Stomach smooth muscle (tissue), 2 donors: Measurements from ENCODE around the gene PTGR2.
"Not testable (repeated sequence)": the region's sequence is repeated elsewhere in the genome, so short reads cannot be mapped to it uniquely, and the experiment has no call there.

Experiments
- H3K27ac ChIP-seq: one replicate; pipeline ENCODE4 v1.7.0; 2013; ENCODE audit warnings: mild to moderate bottlenecking, low read length, inconsistent platforms
- H3K27me3 ChIP-seq, 2 donors: one replicate each; pipeline ENCODE4 v1.7.0; 2013; ENCODE audit warnings: low read length in 2 of 2; ENCODE audit not compliant: insufficient read depth in 2 of 2, control insufficient read depth in 1 of 2
- H3K36me3 ChIP-seq, 2 donors: one replicate each; pipeline ENCODE4 v1.7.0; 2013; ENCODE audit warnings: low read length in 2 of 2; ENCODE audit not compliant: control insufficient read depth in 2 of 2, insufficient read depth in 2 of 2
- H3K4me1 ChIP-seq: one replicate; pipeline ENCODE4 v1.7.0; 2013; ENCODE audit warnings: low read length; ENCODE audit not compliant: control insufficient read depth, insufficient read depth
- H3K4me3 ChIP-seq, 2 donors: one replicate each; pipeline ENCODE4 v1.7.0; 2013; ENCODE audit warnings: low read length in 2 of 2
- H3K9ac ChIP-seq, 2 donors: one replicate each; pipeline ENCODE4 v1.7.0; 2013; ENCODE audit warnings: low read length in 2 of 2, mild to moderate bottlenecking in 1 of 2
- H3K9me3 ChIP-seq, 2 donors: one replicate each; pipeline ENCODE4 v1.7.0; 2013; ENCODE audit warnings: low read length in 2 of 2; ENCODE audit not compliant: control insufficient read depth in 2 of 2
- donor health status: healthy.
- donor health status: Pancreatic carcinoma.

Gene PTGR2

DNA sequence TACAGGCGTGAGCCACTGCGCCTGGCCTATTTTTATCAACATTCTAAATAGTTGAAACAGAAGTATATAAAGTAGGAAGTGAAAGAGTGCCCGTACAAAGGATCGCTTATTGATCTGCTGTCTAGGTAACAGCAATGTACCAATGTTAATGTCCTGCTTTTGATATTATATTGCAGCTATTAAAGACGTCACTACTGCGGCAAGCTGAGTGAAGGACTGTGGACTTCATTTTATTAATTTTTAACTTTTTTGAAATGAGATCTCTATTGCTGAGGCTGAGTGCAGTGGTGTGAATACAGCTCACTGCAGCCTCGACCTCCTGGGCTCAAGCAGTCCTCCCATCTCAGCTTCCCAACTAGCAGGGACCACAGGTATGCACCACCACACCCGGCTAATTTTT is 10.8 kb downstream of the PTGR2 start:
- Histone ChIP-seq H3K27ac (no peak overlapping the region), H3K9ac (no peak overlapping the region), H3K4me1 (no peaks in the 10 kb centered on the region), H3K27me3 (no peaks in the 10 kb centered on the region), H3K36me3 (peaks cover 6 to 15% of the 10 kb centered on the region in 2 donors), H3K9me3 (no peaks in the 10 kb centered on the region), H3K4me3 (no peak overlapping the region)

DNA sequence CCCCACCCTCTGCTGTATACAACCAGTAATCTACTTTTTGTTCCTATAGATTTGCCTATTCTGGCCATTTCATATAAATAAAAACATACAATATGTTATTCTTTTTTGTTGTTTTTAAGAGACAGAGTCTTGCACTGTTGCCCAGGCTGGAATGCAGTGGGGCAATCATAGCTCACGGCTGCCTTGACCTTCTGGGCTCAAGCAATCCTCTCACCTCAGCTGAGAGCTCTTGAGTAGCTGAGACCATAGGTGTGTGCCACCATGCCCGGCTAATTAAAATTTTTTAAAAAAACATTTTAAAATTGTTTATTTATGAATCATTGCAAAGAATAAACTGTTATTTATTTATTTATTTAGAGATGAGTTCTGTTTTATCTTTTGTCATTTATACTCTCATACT is 11.6 kb downstream of the PTGR2 start:
- H3K4me1 ChIP-seq = no peaks in the 10 kb centered on the region
- no peak overlapping the region for H3K27ac ChIP-seq
- H3K9ac ChIP-seq = no peak overlapping the region
- no peaks in the 10 kb centered on the region for H3K27me3 ChIP-seq
- peaks cover 6 to 15% of the 10 kb centered on the region in 2 donors for H3K36me3 ChIP-seq
- no peaks in the 10 kb centered on the region for H3K9me3 ChIP-seq
- H3K4me3 ChIP-seq = no peak overlapping the region

DNA sequence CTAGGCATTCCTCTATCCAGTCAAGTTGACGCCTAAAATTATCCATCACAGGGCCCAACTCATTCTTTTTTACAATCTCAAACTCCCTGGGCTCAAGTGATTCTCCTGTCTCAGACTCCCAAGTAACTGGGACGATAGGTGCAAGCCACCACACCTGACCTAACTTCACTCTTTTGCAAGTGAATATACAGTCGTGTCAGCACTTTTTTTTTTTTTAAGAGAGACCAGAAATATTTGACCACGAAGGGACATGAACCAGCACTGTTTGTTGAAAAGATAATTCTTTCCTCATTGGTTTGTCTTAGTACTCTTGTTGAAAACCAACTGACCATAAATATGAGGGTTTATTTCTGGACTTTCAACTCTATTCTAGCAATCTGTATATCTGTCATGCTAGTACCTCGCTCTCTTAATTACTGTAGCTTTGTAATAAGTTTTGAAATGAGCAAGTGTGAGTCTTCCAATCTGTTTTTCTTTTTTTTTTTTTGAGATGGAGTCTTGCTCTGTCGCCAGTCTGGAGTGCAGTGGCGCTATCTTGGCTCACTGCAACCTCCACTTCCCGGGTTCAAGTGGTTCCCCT is 14.0 kb downstream of the PTGR2 start:
- no peaks in the 10 kb centered on the region for H3K4me1 ChIP-seq
- no peak overlapping the region for H3K9ac ChIP-seq
- no peak overlapping the region for H3K4me3 ChIP-seq
- no peaks in the 10 kb centered on the region for H3K27me3 ChIP-seq
- H3K36me3 ChIP-seq = peaks cover 6 to 15% of the 10 kb centered on the region in 2 donors
- no peak overlapping the region for H3K27ac ChIP-seq
- no peaks in the 10 kb centered on the region for H3K9me3 ChIP-seq

GRCh38 chr14:73869754-73870153 is 18.1 kb downstream of the PTGR2 start:
- H3K4me1 ChIP-seq, H3K27ac ChIP-seq, H3K36me3 ChIP-seq, H3K9me3 ChIP-seq, H3K9ac ChIP-seq, H3K27me3 ChIP-seq, H3K4me3 ChIP-seq: not testable (repeated sequence)

GRCh38 chr14:73870525-73871235 is 19.0 kb downstream of the PTGR2 start:
- Histone ChIP-seq H3K9me3 (no peaks in the 10 kb centered on the region), H3K4me1 (no peaks in the 10 kb centered on the region), H3K9ac (no peak overlapping the region), H3K27ac (no peak overlapping the region), H3K27me3 (no peaks in the 10 kb centered on the region), H3K4me3 (no peak overlapping the region), H3K36me3 (no peaks in the 10 kb centered on the region)

GRCh38 chr14:73873660-73874059 is 22.0 kb downstream of the PTGR2 start:
- Histone ChIP-seq H3K4me3 (no peak overlapping the region), H3K27me3 (no peaks in the 10 kb centered on the region), H3K27ac (no peak overlapping the region), H3K9me3 (no peaks in the 10 kb centered on the region), H3K9ac (no peak overlapping the region), H3K4me1 (no peaks in the 10 kb centered on the region), H3K36me3 (no peaks in the 10 kb centered on the region)

DNA sequence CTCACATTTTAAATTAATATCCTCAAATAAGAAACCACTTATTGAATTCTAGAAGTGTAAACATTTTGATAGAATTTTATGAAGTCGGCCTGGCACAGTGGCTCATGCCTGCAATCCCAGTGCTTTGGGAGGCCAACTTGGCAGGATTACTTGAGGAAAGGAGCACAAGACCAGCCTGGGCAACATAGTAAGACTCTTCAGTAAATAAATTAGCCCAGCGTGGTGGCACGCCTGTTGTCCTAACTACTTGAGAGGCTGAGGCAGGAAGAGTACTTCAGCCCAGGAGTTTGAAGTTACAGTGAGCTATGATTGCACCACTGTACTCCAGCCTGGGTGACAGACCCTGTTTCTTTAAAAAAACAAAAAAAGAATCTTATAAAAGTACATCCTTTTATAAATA is 26.2 kb downstream of the PTGR2 start:
- no peak overlapping the region for H3K4me3 ChIP-seq
- H3K4me1 ChIP-seq = no peaks in the 10 kb centered on the region
- no peaks in the 10 kb centered on the region for H3K9me3 ChIP-seq
- no peak overlapping the region for H3K27ac ChIP-seq
- peaks cover 0 to 2% of the 10 kb centered on the region in 2 donors for H3K36me3 ChIP-seq
- H3K9ac ChIP-seq = no peak overlapping the region
- H3K27me3 ChIP-seq = no peaks in the 10 kb centered on the region

GRCh38 chr14:73878436-73878835 is 26.8 kb downstream of the PTGR2 start:
- H3K9ac ChIP-seq = no peak overlapping the region
- H3K27me3 ChIP-seq = no peaks in the 10 kb centered on the region
- H3K4me1 ChIP-seq = no peaks in the 10 kb centered on the region
- H3K4me3 ChIP-seq = no peak overlapping the region
- peaks cover 0 to 2% of the 10 kb centered on the region in 2 donors for H3K36me3 ChIP-seq
- H3K27ac ChIP-seq = no peak overlapping the region
- H3K9me3 ChIP-seq = no peaks in the 10 kb centered on the region

DNA sequence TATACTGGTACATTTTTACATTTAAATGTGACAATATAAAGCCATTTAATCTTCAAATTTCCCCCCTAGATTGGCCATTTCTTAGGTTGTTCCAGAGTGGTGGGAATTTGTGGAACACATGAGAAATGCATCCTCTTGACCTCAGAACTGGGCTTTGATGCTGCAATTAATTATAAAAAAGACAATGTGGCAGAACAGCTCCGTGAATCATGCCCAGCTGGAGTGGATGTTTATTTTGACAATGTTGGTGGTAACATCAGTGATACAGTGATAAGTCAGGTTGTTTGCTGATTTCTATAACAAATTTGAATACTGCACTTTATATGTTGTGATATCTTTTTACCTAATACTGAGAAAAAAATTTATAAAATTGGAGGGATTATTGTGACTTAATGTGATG is 27.4 kb downstream of the PTGR2 start:
- no peaks in the 10 kb centered on the region for H3K27me3 ChIP-seq
- H3K9me3 ChIP-seq = no peaks in the 10 kb centered on the region
- H3K4me3 ChIP-seq = no peak overlapping the region
- H3K4me1 ChIP-seq = no peaks in the 10 kb centered on the region
- peaks cover 0 to 2% of the 10 kb centered on the region in 2 donors for H3K36me3 ChIP-seq
- no peak overlapping the region for H3K9ac ChIP-seq
- no peak overlapping the region for H3K27ac ChIP-seq

- H3K27ac ChIP-seq = no peak overlapping the region
- no peak overlapping the region for H3K4me3 ChIP-seq
- peaks cover 0 to 2% of the 10 kb centered on the region in 2 donors for H3K36me3 ChIP-seq
- H3K9me3 ChIP-seq = no peaks in the 10 kb centered on the region
- H3K9ac ChIP-seq = no peak overlapping the region
- no peaks in the 10 kb centered on the region for H3K27me3 ChIP-seq
- H3K4me1 ChIP-seq = peaks cover 2% of the 10 kb centered on the region
Observed at GRCh38 chr14:73884438-73885190, 33.0 kb downstream of the PTGR2 start.
